HG03558 (cell line): ENCODE data around the gene MAPK10.

Experiments
- ATAC-seq: cut with Tn5 transposase; IDR thresholded peaks from one replicate; pipeline ENCODE4 v1.9.1; 2021; ENCODE audit warnings: moderate number of reproducible peaks; ENCODE audit not compliant: unreplicated experiment; ENCODE audit errors: extremely low read depth

Gene MAPK10

GRCh38 chr4:86280246-86280645, 79.6 kb downstream of the MAPK10 start:
- no peak for ATAC-seq

- no peak for ATAC-seq
Observed at GRCh38 chr4:86279293-86279960, 80.4 kb downstream of the MAPK10 start.

GRCh38 chr4:86278126-86278525, 81.7 kb downstream of the MAPK10 start:
- no peak for ATAC-seq

GRCh38 chr4:86274642-86275041, 85.2 kb downstream of the MAPK10 start:
- no peak for ATAC-seq

GRCh38 chr4:86272669-86273068, 87.2 kb downstream of the MAPK10 start:
- ATAC-seq = no peak

GRCh38 chr4:86271057-86271456, 88.8 kb downstream of the MAPK10 start:
- ATAC-seq = no peak

GRCh38 chr4:86269354-86269753, 90.5 kb downstream of the MAPK10 start:
- ATAC-seq = no peak

- ATAC-seq = no peak
Observed at GRCh38 chr4:86264241-86264640, 95.6 kb downstream of the MAPK10 start.

GRCh38 chr4:86261636-86262035, 98.2 kb downstream of the MAPK10 start:
- no peak for ATAC-seq

GRCh38 chr4:86256086-86256485, 103.8 kb downstream of the MAPK10 start:
- no peak for ATAC-seq

GRCh38 chr4:86250619-86251018, 109.2 kb downstream of the MAPK10 start:
- ATAC-seq = no peak

- ATAC-seq = no peak
Observed at GRCh38 chr4:86250006-86250405, 109.8 kb downstream of the MAPK10 start.

GRCh38 chr4:86249074-86249473, 110.8 kb downstream of the MAPK10 start:
- ATAC-seq = no peak

GRCh38 chr4:86247906-86248305, 111.9 kb downstream of the MAPK10 start:
- ATAC-seq = no peak

GRCh38 chr4:86247320-86247719, 112.5 kb downstream of the MAPK10 start:
- no peak for ATAC-seq

- no peak for ATAC-seq
Observed at GRCh38 chr4:86243750-86244149, 116.1 kb downstream of the MAPK10 start.

- ATAC-seq = no peak
Observed at GRCh38 chr4:86242677-86243076, 117.2 kb downstream of the MAPK10 start.

- ATAC-seq = no peak
Observed at GRCh38 chr4:86235549-86235948, 124.3 kb downstream of the MAPK10 start.

- ATAC-seq = no peak
Observed at GRCh38 chr4:86233681-86234080, 126.2 kb downstream of the MAPK10 start.

GRCh38 chr4:86233090-86233489, 126.8 kb downstream of the MAPK10 start:
- no peak for ATAC-seq

GRCh38 chr4:86223472-86223871, 136.4 kb downstream of the MAPK10 start:
- ATAC-seq = no peak

- ATAC-seq = no peak
Observed at GRCh38 chr4:86221002-86221401, 138.9 kb downstream of the MAPK10 start.

- ATAC-seq = no peak
Observed at GRCh38 chr4:86220121-86220520, 139.7 kb downstream of the MAPK10 start.
